PC-3 (cell line): Measurements from ENCODE around the gene CSTF2T. TPM values are rescaled to one million over a fixed set of nuclear protein-coding genes. Genes with fewer than 3 reads are reported as not detected.

Experiments
- ATAC-seq: fragments of 200-7000 bp; cut with Tn5 transposase; 2 replicates; pipeline ENCODE4 v1.9.1; 2020; ENCODE audit warnings: mild to moderate bottlenecking, moderate library complexity
- BruUV-seq: library from RNA; stranded (reverse); fragments of 400-500 nt; replicated peaks from 2 replicates; lab custom pipeline; 2021; lab: Mats Ljungman, UMichigan
- CTCF ChIA-PET: fragments of 300-600 bp; sonication (Branson Sonifier 250); formaldehyde crosslinking; loops from one replicate; lab custom pipeline; 2022; ENCODE audit warnings: antibody characterized with exemption; lab: Charles Lee
- POLR2A ChIA-PET: fragments of 300-600 bp; sonication (Branson Sonifier 250); formaldehyde crosslinking; loops from one replicate; lab custom pipeline; 2022; ENCODE audit warnings: antibody characterized with exemption; ENCODE audit not compliant: unreplicated experiment; lab: Charles Lee
- DNase-seq: peaks from one replicate; pipeline ENCODE4 v3.0.0-alpha.2; 2015
- H2AFZ ChIP-seq: fragments of 300-600 bp; sonication (generic); 2 replicates; pipeline ENCODE4 v1.6.0; 2016; ENCODE audit warnings: antibody characterized with exemption, low read length
- H3F3A ChIP-seq: fragments of 300-600 bp; sonication (generic); one replicate; pipeline ENCODE4 v1.6.0; 2017; ENCODE audit warnings: antibody characterized with exemption, low read length, control low read depth, mild to moderate bottlenecking; ENCODE audit not compliant: unreplicated experiment
- H3K27ac ChIP-seq: fragments of 300-600 bp; sonication (generic); 2 replicates; pipeline ENCODE4 v1.5.1; 2016; ENCODE audit warnings: mild to moderate bottlenecking, low read length
- H3K27me3 ChIP-seq: fragments of 300-600 bp; sonication (generic); 2 replicates; pipeline ENCODE4 v1.6.1; 2016; ENCODE audit warnings: low read length, mixed read lengths
- H3K36me3 ChIP-seq: fragments of 300-600 bp; sonication (generic); 2 replicates; pipeline ENCODE4 v1.6.1; 2016; ENCODE audit warnings: low read depth, mixed run types, low read length, mixed read lengths
- H3K4me1 ChIP-seq: fragments of 300-600 bp; sonication (generic); 2 replicates; pipeline ENCODE4 v1.5.1; 2016; ENCODE audit warnings: low read length; ENCODE audit not compliant: insufficient read depth
- H3K4me2 ChIP-seq: fragments of 300-600 bp; sonication (generic); 2 replicates; pipeline ENCODE4 v1.6.0; 2016; ENCODE audit warnings: low read length
- H3K4me3 ChIP-seq: fragments of 300-600 bp; sonication (generic); 2 replicates; pipeline ENCODE4 v1.5.1; 2016; ENCODE audit warnings: mild to moderate bottlenecking, low read length, mixed read lengths
- H3K79me2 ChIP-seq: fragments of 300-600 bp; sonication (generic); 2 replicates; pipeline ENCODE4 v1.6.1; 2017; ENCODE audit warnings: low read length, mixed read lengths
- H3K9ac ChIP-seq: fragments of 300-600 bp; sonication (generic); 2 replicates; pipeline ENCODE4 v1.6.0; 2016; ENCODE audit warnings: mild to moderate bottlenecking, low read length
- H3K9me2 ChIP-seq: fragments of 300-600 bp; sonication (generic); replicated peaks from 2 replicates; pipeline ENCODE4 v1.6.1; 2016; ENCODE audit warnings: mixed run types, low read length, mixed read lengths
- H3K9me3 ChIP-seq: fragments of 300-600 bp; sonication (generic); 2 replicates; pipeline ENCODE4 v1.6.1; 2016; ENCODE audit warnings: low read length, mixed read lengths
- H4K20me1 ChIP-seq: fragments of 300-600 bp; sonication (generic); 2 replicates; pipeline ENCODE4 v1.6.1; 2016; ENCODE audit warnings: low read length, mixed read lengths
- EZH2 ChIP-seq: fragments of 300-600 bp; sonication (generic); IDR thresholded peaks from one replicate; pipeline ENCODE4 v1.6.1; 2017; ENCODE audit warnings: antibody characterized with exemption, mild to moderate bottlenecking, low read length; ENCODE audit not compliant: unreplicated experiment
- EZH2phosphoT487 ChIP-seq: fragments of 300-600 bp; sonication (generic); IDR thresholded peaks from 2 replicates; pipeline ENCODE4 v1.6.1; 2018; ENCODE audit warnings: mild to moderate bottlenecking, antibody characterized with exemption, low read length, borderline replicate concordance
- intact Hi-C: fragments of 100-400 bp; cut with micrococcal nuclease; formaldehyde crosslinking; loops from 2 replicates; pipeline ENCODE4 v1.9.0; 2023
- total RNA-seq: library from RNA; depleted of rRNA; stranded (reverse); fragments of >200 nt; gene quantifications from 2 replicates; pipeline ENCODE4 v1.2.3, GENCODE V29; 2014
- TF ChIP-seq, protein P1 (sequence below): fragments of 300-600 bp; sonication (generic); conservative IDR thresholded peaks from 2 replicates; pipeline ENCODE4 v1.5.1; 2017; ENCODE audit warnings: antibody characterized with exemption, low read depth, mild to moderate bottlenecking, low read length

The CSTF2T gene
- total RNA-seq, 1 experiment from 2014 or later: 45.2 TPM

DNA sequence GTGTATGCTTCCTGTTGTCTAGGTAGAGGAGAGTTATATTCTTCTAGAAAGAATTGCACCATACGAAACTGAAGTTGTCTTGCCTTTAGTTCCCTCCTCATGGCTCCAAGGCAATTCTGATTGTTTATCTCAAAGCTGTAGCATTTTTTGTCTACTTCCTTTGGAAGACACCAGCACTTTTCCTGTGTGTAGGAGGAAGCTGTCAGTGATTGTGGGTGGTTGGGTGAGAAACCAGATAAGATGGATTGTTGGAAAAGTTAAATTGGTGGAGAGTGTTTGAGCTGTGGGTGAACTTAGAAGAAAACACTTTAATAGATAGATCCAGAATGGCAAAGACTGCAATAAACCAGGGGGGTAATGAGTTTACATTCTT is 12.1 kb upstream of the CSTF2T start:
- TF ChIP-seq EZH2phosphoT487 (no peak), EZH2 (no peak)
- TF ChIP-seq, protein P1, sequence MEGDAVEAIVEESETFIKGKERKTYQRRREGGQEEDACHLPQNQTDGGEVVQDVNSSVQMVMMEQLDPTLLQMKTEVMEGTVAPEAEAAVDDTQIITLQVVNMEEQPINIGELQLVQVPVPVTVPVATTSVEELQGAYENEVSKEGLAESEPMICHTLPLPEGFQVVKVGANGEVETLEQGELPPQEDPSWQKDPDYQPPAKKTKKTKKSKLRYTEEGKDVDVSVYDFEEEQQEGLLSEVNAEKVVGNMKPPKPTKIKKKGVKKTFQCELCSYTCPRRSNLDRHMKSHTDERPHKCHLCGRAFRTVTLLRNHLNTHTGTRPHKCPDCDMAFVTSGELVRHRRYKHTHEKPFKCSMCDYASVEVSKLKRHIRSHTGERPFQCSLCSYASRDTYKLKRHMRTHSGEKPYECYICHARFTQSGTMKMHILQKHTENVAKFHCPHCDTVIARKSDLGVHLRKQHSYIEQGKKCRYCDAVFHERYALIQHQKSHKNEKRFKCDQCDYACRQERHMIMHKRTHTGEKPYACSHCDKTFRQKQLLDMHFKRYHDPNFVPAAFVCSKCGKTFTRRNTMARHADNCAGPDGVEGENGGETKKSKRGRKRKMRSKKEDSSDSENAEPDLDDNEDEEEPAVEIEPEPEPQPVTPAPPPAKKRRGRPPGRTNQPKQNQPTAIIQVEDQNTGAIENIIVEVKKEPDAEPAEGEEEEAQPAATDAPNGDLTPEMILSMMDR: no peak
- Histone ChIP-seq H4K20me1 (no peaks in the 10 kb centered on the region), H3K4me3 (no peak overlapping the region), H3K79me2 (no peaks in the 10 kb centered on the region), H3K27ac (no peak overlapping the region), H3F3A (no peaks in the 10 kb centered on the region), H3K9ac (no peak overlapping the region), H2AFZ (no peak overlapping the region), H3K27me3 (no peaks in the 10 kb centered on the region), H3K4me1 (no peaks in the 10 kb centered on the region), H3K4me2 (no peak overlapping the region), H3K9me3 (no peaks in the 10 kb centered on the region), H3K36me3 (no peaks in the 10 kb centered on the region), H3K9me2 (no peaks in the 10 kb centered on the region)
- no TSS peak for BruUV-seq
- DNase-seq (no peak), ATAC-seq (no peak)
- ChIA-PET POLR2A (no interaction called here), CTCF (no interaction called here)
- intact Hi-C loops: no loop called here

DNA sequence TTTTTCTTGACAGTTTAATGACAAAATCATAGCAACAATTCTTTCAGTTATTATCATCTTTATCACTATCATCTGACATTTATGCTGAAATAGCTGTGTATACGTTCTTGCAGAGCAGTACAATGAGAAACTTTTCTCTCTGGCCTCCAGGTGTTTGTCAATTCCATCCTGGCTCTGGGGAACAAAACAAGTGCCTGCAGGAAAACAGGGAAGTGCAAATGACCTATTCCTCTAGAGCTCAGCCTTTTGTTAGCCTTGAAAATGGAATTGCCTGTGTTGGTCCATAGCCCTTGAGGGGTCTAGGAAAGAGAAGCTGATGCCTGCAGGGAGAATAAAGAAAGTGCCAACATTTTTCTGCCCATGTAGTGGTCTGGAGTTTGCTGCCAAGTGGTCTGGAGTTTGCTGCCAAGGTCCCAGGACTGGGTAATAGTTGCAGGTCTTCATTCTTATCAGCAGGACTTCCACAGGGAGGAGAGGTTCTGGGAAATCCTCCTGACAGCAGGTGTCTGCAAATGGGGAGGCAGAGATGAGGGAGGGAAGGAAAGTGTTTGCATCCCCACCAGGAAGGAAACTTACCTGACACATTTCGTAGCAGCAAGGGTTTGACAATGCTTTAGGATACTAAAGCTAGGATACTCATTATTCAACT is 10.1 kb upstream of the CSTF2T start:
- H3K9me2 ChIP-seq: no peaks in the 10 kb centered on the region
- CTCF ChIA-PET: interaction anchor here (0.6 kb wide), 1 partner anchor 42 kb away, joined by 7 read pairs; no protein-coding TSS in a partner anchor

DNA sequence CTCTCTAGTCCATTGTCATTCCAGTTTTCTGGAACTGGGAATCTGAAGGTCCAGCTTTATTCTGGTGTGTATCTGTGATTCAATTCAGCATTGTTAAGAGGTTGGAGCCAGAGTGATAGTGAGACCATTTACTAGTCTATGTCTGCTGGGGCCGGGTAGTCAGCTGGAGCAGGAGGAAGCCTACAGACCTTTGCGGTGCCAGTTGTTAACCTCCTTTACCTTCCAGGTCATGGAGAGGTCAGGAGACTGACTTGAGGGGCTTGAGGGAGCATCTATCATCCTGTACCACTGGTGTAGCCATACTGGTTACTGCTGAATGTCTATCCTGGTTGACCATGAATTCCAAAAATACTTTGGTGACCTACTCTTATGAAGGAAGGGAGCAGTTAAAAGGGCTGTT is 9.2 kb upstream of the CSTF2T start:
- ATAC-seq (no peak), DNase-seq (no peak)
- POLR2A ChIA-PET: no interaction called here
- Histone ChIP-seq H3K79me2 (no peaks in the 10 kb centered on the region), H3K9ac (no peak overlapping the region), H3K4me1 (no peaks in the 10 kb centered on the region), H3K27me3 (no peaks in the 10 kb centered on the region), H3K36me3 (no peaks in the 10 kb centered on the region), H3K4me2 (no peak overlapping the region), H3K4me3 (no peak overlapping the region), H3K9me3 (no peaks in the 10 kb centered on the region), H3F3A (no peaks in the 10 kb centered on the region), H2AFZ (no peak overlapping the region), H3K9me2 (no peaks in the 10 kb centered on the region), H4K20me1 (no peaks in the 10 kb centered on the region), H3K27ac (no peak overlapping the region)
- TF ChIP-seq, protein P1: no peak
- no peak for TF ChIP-seq EZH2
- no TSS peak for BruUV-seq
- CTCF ChIA-PET: no interaction called here
- intact Hi-C loops: loop anchor here (10.0 kb wide), 1 partner anchor 506 kb away; no protein-coding TSS in a partner anchor

More for the DNA sequence above, 10.1 kb upstream of the CSTF2T start:
- Histone ChIP-seq H3K36me3 (no peaks in the 10 kb centered on the region), H3K4me1 (no peaks in the 10 kb centered on the region), H2AFZ (no peak overlapping the region), H3K4me2 (no peak overlapping the region), H3F3A (no peaks in the 10 kb centered on the region), H3K27me3 (no peaks in the 10 kb centered on the region), H3K79me2 (no peaks in the 10 kb centered on the region), H3K4me3 (no peak overlapping the region), H3K9ac (no peak overlapping the region), H4K20me1 (no peaks in the 10 kb centered on the region), H3K9me3 (no peaks in the 10 kb centered on the region), H3K27ac (no peak overlapping the region)
- no TSS peak for BruUV-seq
- DNase-seq (no peak), ATAC-seq (no peak)
- POLR2A ChIA-PET: no interaction called here
- TF ChIP-seq EZH2phosphoT487: no peak
- TF ChIP-seq, protein P1: no peak
- no peak for TF ChIP-seq EZH2
- intact Hi-C loops: loop anchor here (10.0 kb wide), 1 partner anchor 505 kb away; no protein-coding TSS in a partner anchor
